ENCODE measurements around the gene APEH.

GRCh38 chr3:49664300-49664699 is 9.9 kb upstream of the APEH start:
- TF ChIP-seq JUND (IDR thresholded peaks at IDR 0.05; ENCODE audit: low read depth, low read length), result no peak
- no peak for TF ChIP-seq RCOR1 (conservative IDR thresholded peaks at IDR 0.05; ENCODE audit: low read depth, low read length)
- no peak for TF ChIP-seq POLR2A (IDR thresholded peaks at IDR 0.05; ENCODE audit: low read depth, low read length)
- no peak for TF ChIP-seq CHD2 (IDR thresholded peaks at IDR 0.05; ENCODE audit: borderline replicate concordance, low read depth, low read length)
- no peak for TF ChIP-seq SMAD5 (IDR thresholded peaks at IDR 0.05; ENCODE audit: low read depth)
- no peak for TF ChIP-seq CTCF (IDR thresholded peaks at IDR 0.05 in 2 of 3, conservative IDR thresholded peaks at IDR 0.05 in 1 of 3; ENCODE audit: control insufficient read depth in 2 of 3, extremely low read depth in 1 of 3, insufficient read depth in 1 of 3, low read depth in 3 of 3, low read length in 3 of 3)
- no peak for TF ChIP-seq IKZF2 (IDR thresholded peaks at IDR 0.05)
- TF ChIP-seq SIN3A (IDR thresholded peaks at IDR 0.05; ENCODE audit: low read depth, low read length), result no peak
- no peak for TF ChIP-seq MYC (IDR thresholded peaks at IDR 0.05; ENCODE audit: insufficient read depth, insufficient read length, insufficient replicate concordance, low read length, severe bottlenecking)
- no peak for TF ChIP-seq NFXL1 (IDR thresholded peaks at IDR 0.05; ENCODE audit: borderline replicate concordance)
- TF ChIP-seq HDGF (IDR thresholded peaks at IDR 0.05), result no peak

Measured in GM12878 (cell line).